ENCODE results near the gene GIT2.

DNA sequence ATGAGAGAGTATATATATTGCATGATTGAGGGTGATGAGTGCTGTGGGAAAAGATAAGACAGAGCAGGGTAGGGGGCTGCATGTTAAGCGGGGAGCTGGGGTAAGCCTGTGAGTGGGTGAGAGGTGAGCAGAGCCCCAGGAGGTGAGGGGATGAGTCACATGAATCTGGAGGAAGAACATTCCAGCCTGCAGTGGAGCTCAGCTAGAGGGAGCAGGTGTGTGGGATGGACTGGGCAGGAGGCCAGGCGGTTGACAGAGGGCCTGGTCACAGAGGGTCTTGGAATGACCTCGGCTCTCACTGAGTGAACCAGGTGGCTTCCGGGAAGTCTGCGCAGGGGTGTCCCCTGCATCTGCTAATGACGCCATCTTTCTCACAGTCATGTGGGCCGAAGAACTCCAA is 44.4 kb downstream of the GIT2 start:
- TF ChIP-seq POLR2A (IDR thresholded peaks at IDR 0.05), result no peak
- no peak for TF ChIP-seq CTCF (IDR thresholded peaks at IDR 0.05)

All from esophagus squamous epithelium (tissue), 4 donors.